Ectodermal cell (in vitro differentiated cells): ENCODE measurements around the gene CSGALNACT2.

ENCODE experiments used
- H3K27ac ChIP-seq: 2 replicates; pipeline ENCODE4 v1.7.0; 2013; ENCODE audit warnings: mild to moderate bottlenecking, low read depth, low read length; ENCODE audit not compliant: insufficient read depth, poor library complexity, severe bottlenecking
- H3K27me3 ChIP-seq: 2 replicates; pipeline ENCODE4 v1.7.0; 2013; ENCODE audit warnings: mild to moderate bottlenecking, low read length; ENCODE audit not compliant: insufficient read depth, control insufficient read depth, poor library complexity, severe bottlenecking
- H3K36me3 ChIP-seq: one replicate; pipeline ENCODE4 v1.7.0; 2013; ENCODE audit warnings: low read length; ENCODE audit not compliant: control insufficient read depth, insufficient read depth
- H3K4me1 ChIP-seq: one replicate; pipeline ENCODE4 v1.7.0; 2013; ENCODE audit warnings: low read length; ENCODE audit not compliant: control insufficient read depth, insufficient read depth
- H3K4me3 ChIP-seq: 2 replicates; pipeline ENCODE4 v1.7.0; 2013; ENCODE audit warnings: low read depth, low read length, control low read depth; ENCODE audit not compliant: insufficient read depth
- H3K9me3 ChIP-seq: 2 replicates; pipeline ENCODE4 v1.7.0; 2013; ENCODE audit warnings: mild to moderate bottlenecking, low read length, moderate library complexity; ENCODE audit not compliant: control insufficient read depth
- WGBS, 2 experiments: methylation state at CpG; one replicate each; pipeline ENCODE4 v1.1.7; 2013; ENCODE audit warnings: missing lambda C conversion rate in 2 of 2; 5-methylcytosine and 5-hydroxymethylcytosine counted together

The CSGALNACT2 gene

DNA sequence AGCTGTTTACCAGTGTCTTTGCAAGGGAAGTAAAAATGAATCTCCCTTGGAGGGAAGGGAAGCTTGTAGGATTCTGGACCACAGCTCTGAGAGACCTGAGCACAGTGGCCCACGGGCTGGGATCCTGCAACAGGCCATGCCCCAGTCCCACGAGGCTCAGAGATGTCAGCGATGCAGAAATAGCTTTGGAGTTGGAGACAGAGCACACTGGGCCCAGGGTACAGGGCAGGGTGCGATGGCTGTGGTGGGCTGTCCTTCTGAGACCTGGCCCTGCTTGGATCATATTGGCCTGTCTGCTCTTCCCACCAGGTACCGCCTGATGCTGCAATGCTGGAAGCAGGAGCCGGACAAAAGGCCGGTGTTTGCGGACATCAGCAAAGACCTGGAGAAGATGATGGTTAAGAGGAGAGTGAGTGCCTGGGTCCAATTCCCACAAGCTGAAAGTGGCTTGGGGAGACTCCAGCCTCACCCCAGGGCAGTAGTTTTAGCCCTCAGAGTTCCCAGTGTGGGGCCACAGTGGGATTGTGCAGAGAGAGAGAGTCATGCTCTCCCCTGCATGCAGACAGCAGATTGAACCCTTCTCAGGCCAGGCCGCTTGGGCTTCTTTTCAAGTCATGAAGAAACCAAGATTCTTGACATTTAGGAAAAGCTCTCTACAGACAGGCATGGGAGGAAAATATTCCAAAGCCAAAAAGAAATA lies 13.5 kb upstream of the CSGALNACT2 start:
- 87 to 90% methylated on average over 9 of the region's 9 CpGs for WGBS, 2 experiments

DNA sequence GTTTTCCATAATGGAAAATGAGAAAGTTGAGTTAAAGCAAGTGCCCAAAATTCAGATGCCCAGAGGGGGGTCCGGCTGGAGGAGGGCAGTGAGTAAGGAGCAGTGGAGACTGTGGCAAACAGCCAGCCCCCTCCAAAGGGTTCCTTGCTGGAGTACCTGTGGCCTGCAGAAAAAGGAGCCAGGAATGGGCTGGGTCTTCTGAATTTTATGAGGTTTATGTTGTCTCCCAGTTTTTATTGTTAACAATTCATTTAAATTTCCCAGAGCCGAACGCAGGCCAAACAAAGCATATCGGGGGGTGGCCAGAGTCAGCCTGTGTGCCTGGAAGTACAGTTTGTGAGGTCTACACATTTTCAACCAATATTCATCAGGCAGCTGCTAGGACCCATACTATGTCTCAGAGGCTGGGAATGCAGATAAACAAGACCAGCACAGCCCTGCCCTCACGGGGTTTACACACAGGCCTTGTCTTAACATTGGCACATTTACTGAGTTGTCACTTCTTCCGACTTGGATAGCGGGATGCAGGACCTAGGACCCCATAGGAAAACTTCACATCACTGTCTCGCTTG lies 12.9 kb upstream of the CSGALNACT2 start:
- 94 to 95% methylated on average over 7 to 8 of the region's 8 CpGs for WGBS, 2 experiments
- H3K27me3 ChIP-seq, result no peaks in the 10 kb centered on the region
- no peaks in the 10 kb centered on the region for H3K4me1 ChIP-seq
- no peaks in the 10 kb centered on the region for H3K36me3 ChIP-seq
- no peak overlapping the region for H3K27ac ChIP-seq
- H3K4me3 ChIP-seq, result no peak overlapping the region
- no peaks in the 10 kb centered on the region for H3K9me3 ChIP-seq

More for the DNA sequence above, 13.5 kb upstream of the CSGALNACT2 start:
- no peaks in the 10 kb centered on the region for H3K9me3 ChIP-seq
- H3K4me3 ChIP-seq, result no peak overlapping the region
- no peaks in the 10 kb centered on the region for H3K36me3 ChIP-seq
- no peaks in the 10 kb centered on the region for H3K27me3 ChIP-seq
- H3K27ac ChIP-seq, result no peak overlapping the region
- no peaks in the 10 kb centered on the region for H3K4me1 ChIP-seq

DNA sequence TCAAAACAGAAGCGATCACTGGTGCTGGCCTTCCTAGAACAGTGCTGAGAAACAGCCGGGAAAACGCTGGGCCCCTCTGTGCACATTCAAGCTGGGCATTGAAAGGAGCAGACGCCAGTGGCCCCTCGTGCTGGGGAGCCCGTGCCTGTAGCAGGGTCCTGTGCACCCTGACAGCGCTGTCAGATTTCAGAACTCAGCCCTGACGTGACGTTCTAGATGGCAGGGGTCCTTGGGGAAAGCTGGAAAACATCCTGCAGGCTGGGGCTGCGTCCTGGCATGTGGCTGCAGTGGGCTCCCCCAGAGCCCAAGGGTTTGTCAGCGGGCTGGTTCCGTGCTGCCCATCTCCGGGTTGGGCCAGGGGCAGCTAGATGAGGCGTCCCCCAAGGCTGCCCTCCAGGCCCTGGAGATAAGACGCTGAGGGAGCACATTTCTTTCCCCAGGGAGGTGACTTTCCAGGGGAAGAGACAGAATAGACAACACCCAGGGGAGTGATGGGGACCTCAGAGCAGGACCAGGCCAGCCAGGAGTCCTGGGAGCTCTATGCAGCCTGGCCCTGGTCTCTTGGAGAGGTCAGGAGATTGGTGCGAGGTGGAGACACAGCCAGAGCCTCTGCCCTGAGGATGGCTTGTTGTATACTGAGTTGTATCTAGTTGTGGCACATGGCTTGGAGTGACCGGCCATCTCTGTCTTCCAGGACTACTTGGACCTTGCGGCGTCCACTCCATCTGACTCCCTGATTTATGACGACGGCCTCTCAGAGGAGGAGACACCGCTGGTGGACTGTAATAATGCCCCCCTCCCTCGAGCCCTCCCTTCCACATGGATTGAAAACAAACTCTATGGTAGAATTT lies 12.1 kb upstream of the CSGALNACT2 start:
- 92 to 94% methylated on average over 23 of the region's 23 CpGs for WGBS, 2 experiments
- H3K9me3 ChIP-seq, result no peaks in the 10 kb centered on the region
- H3K27ac ChIP-seq, result no peak overlapping the region
- no peaks in the 10 kb centered on the region for H3K36me3 ChIP-seq
- no peak overlapping the region for H3K4me3 ChIP-seq
- no peaks in the 10 kb centered on the region for H3K27me3 ChIP-seq
- no peaks in the 10 kb centered on the region for H3K4me1 ChIP-seq

DNA sequence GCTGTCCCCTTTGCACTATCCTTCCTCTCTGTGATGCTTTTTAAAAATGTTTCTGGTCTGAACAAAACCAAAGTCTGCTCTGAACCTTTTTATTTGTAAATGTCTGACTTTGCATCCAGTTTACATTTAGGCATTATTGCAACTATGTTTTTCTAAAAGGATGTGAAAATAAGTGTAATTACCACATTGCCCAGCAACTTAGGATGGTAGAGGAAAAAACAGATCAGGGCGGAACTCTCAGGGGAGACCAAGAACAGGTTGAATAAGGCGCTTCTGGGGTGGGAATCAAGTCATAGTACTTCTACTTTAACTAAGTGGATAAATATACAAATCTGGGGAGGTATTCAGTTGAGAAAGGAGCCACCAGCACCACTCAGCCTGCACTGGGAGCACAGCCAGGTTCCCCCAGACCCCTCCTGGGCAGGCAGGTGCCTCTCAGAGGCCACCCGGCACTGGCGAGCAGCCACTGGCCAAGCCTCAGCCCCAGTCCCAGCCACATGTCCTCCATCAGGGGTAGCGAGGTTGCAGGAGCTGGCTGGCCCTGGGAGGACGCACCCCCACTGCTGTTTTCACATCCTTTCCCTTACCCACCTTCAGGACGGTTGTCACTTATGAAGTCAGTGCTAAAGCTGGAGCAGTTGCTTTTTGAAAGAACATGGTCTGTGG lies 11.4 kb upstream of the CSGALNACT2 start:
- H3K36me3 ChIP-seq, result no peaks in the 10 kb centered on the region
- no peaks in the 10 kb centered on the region for H3K9me3 ChIP-seq
- H3K4me3 ChIP-seq, result no peak overlapping the region
- H3K27ac ChIP-seq, result no peak overlapping the region
- H3K27me3 ChIP-seq, result no peaks in the 10 kb centered on the region
- WGBS, 2 experiments, result 88 to 94% methylated on average over 5 to 7 of the region's 7 CpGs
- H3K4me1 ChIP-seq, result no peaks in the 10 kb centered on the region

DNA sequence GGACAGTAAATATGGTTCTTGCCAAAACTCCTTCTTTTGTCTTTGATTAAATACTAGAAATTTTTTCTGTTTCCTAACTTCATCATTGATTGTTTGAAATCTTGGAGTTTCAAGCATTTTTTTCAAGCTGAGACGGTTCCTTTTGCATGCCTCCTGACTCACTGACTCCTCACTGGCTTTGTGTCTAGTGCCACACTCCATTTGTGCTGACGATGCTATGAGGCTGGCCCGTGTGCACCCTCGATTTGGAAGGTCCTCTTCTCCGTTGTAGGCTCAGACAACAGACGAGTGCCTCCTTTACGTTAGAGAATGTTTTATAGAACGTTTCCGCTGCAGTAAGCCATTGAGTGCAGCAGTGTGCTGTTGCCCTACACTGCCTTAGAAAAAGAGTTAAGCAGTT lies 10.8 kb upstream of the CSGALNACT2 start:
- Histone ChIP-seq H3K36me3 (no peaks in the 10 kb centered on the region), H3K4me3 (no peak overlapping the region), H3K27ac (no peak overlapping the region), H3K4me1 (no peaks in the 10 kb centered on the region), H3K27me3 (no peaks in the 10 kb centered on the region), H3K9me3 (no peaks in the 10 kb centered on the region)
- WGBS, 2 experiments, result 91 to 92% methylated on average over 9 of the region's 9 CpGs

DNA sequence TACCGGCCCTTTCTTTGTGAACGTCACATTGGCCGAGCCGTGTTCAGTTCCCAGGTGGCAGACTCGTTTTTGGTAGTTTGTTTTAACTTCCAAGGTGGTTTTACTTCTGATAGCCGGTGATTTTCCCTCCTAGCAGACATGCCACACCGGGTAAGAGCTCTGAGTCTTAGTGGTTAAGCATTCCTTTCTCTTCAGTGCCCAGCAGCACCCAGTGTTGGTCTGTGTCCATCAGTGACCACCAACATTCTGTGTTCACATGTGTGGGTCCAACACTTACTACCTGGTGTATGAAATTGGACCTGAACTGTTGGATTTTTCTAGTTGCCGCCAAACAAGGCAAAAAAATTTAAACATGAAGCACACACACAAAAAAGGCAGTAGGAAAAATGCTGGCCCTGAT lies 9.9 kb upstream of the CSGALNACT2 start:
- no peaks in the 10 kb centered on the region for H3K27me3 ChIP-seq
- WGBS, 2 experiments, result 83 to 84% methylated on average over 8 of the region's 8 CpGs
- no peak overlapping the region for H3K4me3 ChIP-seq
- H3K27ac ChIP-seq, result no peak overlapping the region
- H3K36me3 ChIP-seq, result no peaks in the 10 kb centered on the region
- H3K4me1 ChIP-seq, result no peaks in the 10 kb centered on the region
- no peaks in the 10 kb centered on the region for H3K9me3 ChIP-seq

DNA sequence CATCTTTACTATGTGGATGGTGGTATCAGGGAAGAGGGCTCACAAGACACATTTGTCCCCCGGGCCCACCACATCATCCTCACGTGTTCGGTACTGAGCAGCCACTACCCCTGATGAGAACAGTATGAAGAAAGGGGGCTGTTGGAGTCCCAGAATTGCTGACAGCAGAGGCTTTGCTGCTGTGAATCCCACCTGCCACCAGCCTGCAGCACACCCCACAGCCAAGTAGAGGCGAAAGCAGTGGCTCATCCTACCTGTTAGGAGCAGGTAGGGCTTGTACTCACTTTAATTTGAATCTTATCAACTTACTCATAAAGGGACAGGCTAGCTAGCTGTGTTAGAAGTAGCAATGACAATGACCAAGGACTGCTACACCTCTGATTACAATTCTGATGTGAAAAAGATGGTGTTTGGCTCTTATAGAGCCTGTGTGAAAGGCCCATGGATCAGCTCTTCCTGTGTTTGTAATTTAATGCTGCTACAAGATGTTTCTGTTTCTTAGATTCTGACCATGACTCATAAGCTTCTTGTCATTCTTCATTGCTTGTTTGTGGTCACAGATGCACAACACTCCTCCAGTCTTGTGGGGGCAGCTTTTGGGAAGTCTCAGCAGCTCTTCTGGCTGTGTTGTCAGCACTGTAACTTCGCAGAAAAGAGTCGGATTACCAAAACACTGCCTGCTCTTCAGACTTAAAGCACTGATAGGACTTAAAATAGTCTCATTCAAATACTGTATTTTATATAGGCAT lies 9.1 kb upstream of the CSGALNACT2 start:
- Histone ChIP-seq H3K4me1 (no peaks in the 10 kb centered on the region), H3K4me3 (no peak overlapping the region), H3K36me3 (no peaks in the 10 kb centered on the region), H3K27me3 (no peaks in the 10 kb centered on the region), H3K27ac (no peak overlapping the region), H3K9me3 (no peaks in the 10 kb centered on the region)
- WGBS, 2 experiments, result 83 to 90% methylated on average over 5 to 6 of the region's 6 CpGs

DNA sequence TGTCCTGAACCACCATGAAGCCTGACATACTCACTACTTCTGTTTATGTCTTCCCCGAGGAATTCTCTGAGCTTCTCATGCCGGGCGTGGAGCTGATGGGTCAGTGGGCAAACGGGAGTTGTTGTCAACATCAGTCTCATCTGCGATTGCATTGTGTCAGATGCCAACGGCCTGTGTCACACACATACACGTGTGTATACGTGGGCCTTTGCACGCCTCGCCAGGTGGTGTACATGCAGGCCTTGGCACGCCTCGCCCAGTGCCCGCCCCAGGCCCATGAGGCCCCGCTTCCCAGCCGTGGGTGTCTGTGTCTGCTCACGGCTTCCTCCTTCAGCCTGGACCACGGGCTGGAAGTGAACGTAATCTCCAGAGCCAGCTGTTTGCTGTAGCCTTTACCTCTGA lies 7.5 kb upstream of the CSGALNACT2 start:
- no peak overlapping the region for H3K4me3 ChIP-seq
- H3K27ac ChIP-seq, result no peak overlapping the region
- no peaks in the 10 kb centered on the region for H3K27me3 ChIP-seq
- no peaks in the 10 kb centered on the region for H3K36me3 ChIP-seq
- no peaks in the 10 kb centered on the region for H3K4me1 ChIP-seq
- 92% methylated on average over 18 of the region's 18 CpGs for WGBS, 2 experiments
- no peaks in the 10 kb centered on the region for H3K9me3 ChIP-seq

DNA sequence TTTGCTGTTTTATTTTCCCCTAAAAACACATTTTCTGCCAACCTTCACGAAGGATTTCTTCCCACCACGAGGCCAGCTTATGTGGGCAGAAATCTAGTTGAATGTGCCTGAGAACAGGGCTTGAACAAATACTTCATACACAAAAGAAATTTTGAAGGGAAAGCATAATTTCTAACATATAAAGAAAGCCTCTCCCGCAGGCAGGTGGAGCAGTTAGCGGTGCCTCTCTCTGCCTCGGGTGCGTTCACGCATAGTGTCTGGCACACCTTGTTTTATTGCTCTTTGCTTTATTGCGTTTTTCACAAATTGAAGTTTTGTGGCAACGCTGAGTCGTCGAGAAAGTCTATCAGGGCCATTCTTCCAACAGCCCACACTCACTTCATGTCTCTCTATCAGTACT lies 7.0 kb upstream of the CSGALNACT2 start:
- 93 to 94% methylated on average over 11 of the region's 11 CpGs for WGBS, 2 experiments
- Histone ChIP-seq H3K4me1 (no peaks in the 10 kb centered on the region), H3K27ac (no peak overlapping the region), H3K36me3 (no peaks in the 10 kb centered on the region), H3K27me3 (no peaks in the 10 kb centered on the region), H3K4me3 (no peak overlapping the region), H3K9me3 (no peaks in the 10 kb centered on the region)
